ENCODE measurements around the gene COL28A1. TPM values are rescaled to one million over a fixed set of nuclear protein-coding genes. Genes with fewer than 3 reads are reported as not detected.
A peak's percentile ranks its signal among the peaks of the same experiment; 100 is the strongest.

COL28A1 gene
- total RNA-seq, 1 experiment from 2014 or later = not detected

DNA sequence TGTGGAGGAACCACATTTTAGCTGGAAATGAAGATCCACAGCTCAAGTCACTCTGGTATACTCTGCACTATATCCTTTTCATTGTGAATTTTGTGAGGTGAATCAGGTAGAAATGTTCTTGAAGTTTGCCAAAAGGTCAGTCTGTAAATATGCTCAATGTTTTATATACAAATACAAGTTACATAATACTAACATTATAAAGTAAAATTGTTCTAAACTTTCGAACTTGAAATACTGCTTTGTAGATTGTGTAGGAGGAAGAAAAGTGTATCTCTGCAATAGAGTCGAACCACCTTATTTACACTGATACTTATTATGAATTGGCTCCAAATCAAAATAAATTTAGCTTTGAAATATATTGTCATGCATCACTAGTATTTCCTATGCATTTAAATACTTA, 38.0 kb upstream of the COL28A1 start:
- H3K79me2 ChIP-seq (ENCODE audit: low read length) = peaks cover 99% of the 10 kb centered on the region
- no peaks in the 10 kb centered on the region for H3K27me3 ChIP-seq (ENCODE audit: low read length)
- no peak overlapping the region for H3K4me3 ChIP-seq (ENCODE audit: low read length)
- DNase-seq = no peak
- no peaks in the 10 kb centered on the region for H3K9me2 ChIP-seq (replicated peaks; ENCODE audit: insufficient read depth, low read length)
- H3K9ac ChIP-seq (ENCODE audit: low read length) = no peak overlapping the region
- no peak overlapping the region for H3K4me2 ChIP-seq (ENCODE audit: low read depth, low read length, poor library complexity, severe bottlenecking)
- H3K27ac ChIP-seq (ENCODE audit: low read length) = no peak overlapping the region
- H2AFZ ChIP-seq (ENCODE audit: low read length) = no peak overlapping the region
- no peaks in the 10 kb centered on the region for H4K20me1 ChIP-seq (ENCODE audit: insufficient read depth, low read depth, low read length)
- no peaks in the 10 kb centered on the region for H3K9me3 ChIP-seq (ENCODE audit: low read length)
- peaks cover 78% of the 10 kb centered on the region for H3K36me3 ChIP-seq (ENCODE audit: insufficient read depth, low read length)
- H3K4me1 ChIP-seq (ENCODE audit: low read length) = peaks cover 40% of the 10 kb centered on the region

DNA sequence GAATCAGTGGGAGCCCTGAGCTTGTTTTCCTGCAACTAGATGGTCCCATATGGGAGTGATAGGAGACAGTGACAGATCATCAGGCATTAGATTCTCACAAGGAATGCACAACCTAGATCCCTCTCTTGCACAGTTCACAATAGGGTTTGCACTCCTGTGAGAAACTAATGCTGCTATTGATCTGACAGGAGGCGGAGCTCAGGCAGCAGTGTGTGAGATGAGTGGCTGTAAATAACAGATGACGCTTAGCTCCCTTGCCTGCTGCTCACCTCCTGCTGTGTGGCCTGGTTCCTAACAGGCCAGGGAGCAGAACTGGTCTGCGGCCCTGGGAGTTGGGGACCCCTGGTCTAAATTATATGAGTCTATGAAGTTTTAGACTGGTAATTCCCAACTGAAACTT, 34.9 kb upstream of the COL28A1 start:
- no peak for DNase-seq
- no peaks in the 10 kb centered on the region for H3K9me3 ChIP-seq (ENCODE audit: low read length)
- H3K4me2 ChIP-seq (ENCODE audit: low read depth, low read length, poor library complexity, severe bottlenecking) = peak overlapping the region; percentile 84
- H3K27me3 ChIP-seq (ENCODE audit: low read length) = no peaks in the 10 kb centered on the region
- H3K36me3 ChIP-seq (ENCODE audit: insufficient read depth, low read length) = peaks cover 58% of the 10 kb centered on the region
- H3K9me2 ChIP-seq (replicated peaks; ENCODE audit: insufficient read depth, low read length) = no peaks in the 10 kb centered on the region
- H3K4me3 ChIP-seq (ENCODE audit: low read length) = no peak overlapping the region
- H3K79me2 ChIP-seq (ENCODE audit: low read length) = peaks cover 84% of the 10 kb centered on the region
- no peaks in the 10 kb centered on the region for H4K20me1 ChIP-seq (ENCODE audit: insufficient read depth, low read depth, low read length)
- H3K9ac ChIP-seq (ENCODE audit: low read length) = no peak overlapping the region
- H3K4me1 ChIP-seq (ENCODE audit: low read length) = peaks cover 28% of the 10 kb centered on the region
- H3K27ac ChIP-seq (ENCODE audit: low read length) = no peak overlapping the region
- no peak overlapping the region for H2AFZ ChIP-seq (ENCODE audit: low read length)

DNA sequence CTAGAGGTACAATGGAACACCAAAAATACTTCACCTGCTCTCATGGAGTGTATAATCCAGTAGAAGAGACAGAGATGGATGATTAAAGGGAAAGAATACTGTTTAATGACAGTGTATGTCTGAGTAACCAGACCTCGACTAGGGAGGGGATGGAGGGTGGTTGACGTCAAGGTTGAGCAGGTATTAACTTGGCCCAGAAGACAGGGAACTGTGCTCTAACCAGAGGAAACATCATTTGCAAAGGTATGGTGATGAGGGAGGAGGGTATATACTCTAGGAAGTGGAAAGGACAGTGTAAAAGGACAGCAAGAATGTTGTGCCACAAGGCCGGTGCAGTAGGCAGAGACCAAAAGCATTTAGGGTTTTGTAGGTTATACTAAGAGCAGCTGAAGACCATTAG, 33.9 kb upstream of the COL28A1 start:
- H3K36me3 ChIP-seq (ENCODE audit: insufficient read depth, low read length) = peaks cover 50% of the 10 kb centered on the region
- peak overlapping the region; percentile 91 for H3K9ac ChIP-seq (ENCODE audit: low read length)
- H3K4me3 ChIP-seq (ENCODE audit: low read length) = peak overlapping the region; percentile 88
- peaks cover 28% of the 10 kb centered on the region for H3K4me1 ChIP-seq (ENCODE audit: low read length)
- no peaks in the 10 kb centered on the region for H3K9me2 ChIP-seq (replicated peaks; ENCODE audit: insufficient read depth, low read length)
- no peaks in the 10 kb centered on the region for H3K9me3 ChIP-seq (ENCODE audit: low read length)
- DNase-seq = peak; percentile 49
- no peaks in the 10 kb centered on the region for H3K27me3 ChIP-seq (ENCODE audit: low read length)
- peak overlapping the region; percentile 86 for H3K27ac ChIP-seq (ENCODE audit: low read length)
- H2AFZ ChIP-seq (ENCODE audit: low read length) = no peak overlapping the region
- peak overlapping the region; percentile 84 for H3K4me2 ChIP-seq (ENCODE audit: low read depth, low read length, poor library complexity, severe bottlenecking)
- peaks cover 75% of the 10 kb centered on the region for H3K79me2 ChIP-seq (ENCODE audit: low read length)
- no peaks in the 10 kb centered on the region for H4K20me1 ChIP-seq (ENCODE audit: insufficient read depth, low read depth, low read length)

DNA sequence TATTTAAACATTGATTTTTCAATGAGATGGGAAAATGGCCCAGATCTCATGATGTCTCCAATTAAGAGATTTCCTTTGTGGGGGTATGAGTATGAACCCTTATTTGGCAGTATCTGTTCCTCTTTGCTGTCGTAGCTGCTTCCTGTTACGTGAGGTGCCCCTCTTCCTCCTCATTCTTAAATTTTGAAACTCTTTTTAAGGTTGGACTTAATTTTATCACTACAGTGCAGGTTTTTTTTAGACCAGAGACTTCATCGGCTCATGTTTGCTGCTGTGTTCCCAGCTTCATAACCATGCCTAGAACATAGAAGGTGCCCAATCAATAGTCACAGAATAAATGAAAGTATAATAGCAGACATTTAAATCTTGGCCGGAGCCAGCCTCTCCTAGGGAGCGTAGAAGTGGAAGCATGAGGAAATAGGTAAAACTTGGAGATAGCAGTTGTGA, 33.4 kb upstream of the COL28A1 start:
- H3K4me2 ChIP-seq (ENCODE audit: low read depth, low read length, poor library complexity, severe bottlenecking) = peak overlapping the region; percentile 84
- H3K4me1 ChIP-seq (ENCODE audit: low read length) = peaks cover 28% of the 10 kb centered on the region
- peak overlapping the region; percentile 91 for H3K9ac ChIP-seq (ENCODE audit: low read length)

DNA sequence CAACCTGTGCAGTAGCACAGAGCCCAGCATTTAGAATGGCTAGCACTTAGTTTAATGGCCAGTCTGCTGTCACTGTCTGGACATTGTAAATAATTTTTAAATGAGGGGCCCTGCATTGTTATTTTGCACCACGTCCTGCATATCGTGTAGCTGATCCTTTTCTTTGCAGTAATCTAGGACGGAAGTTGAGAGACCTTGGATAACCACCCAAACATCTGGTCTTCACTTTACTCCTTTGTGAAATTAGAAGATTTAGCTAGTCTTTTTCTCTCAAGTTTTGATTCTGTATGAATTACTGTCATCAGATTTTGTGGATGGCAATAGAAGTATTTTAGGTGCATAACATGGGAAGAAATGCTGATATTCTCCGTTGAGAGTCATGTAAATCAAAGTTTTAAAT, 32.9 kb upstream of the COL28A1 start:
- peaks cover 65% of the 10 kb centered on the region for H3K79me2 ChIP-seq (ENCODE audit: low read length)
- H3K9me3 ChIP-seq (ENCODE audit: low read length) = no peaks in the 10 kb centered on the region
- DNase-seq = no peak

More for the DNA sequence above, 33.4 kb upstream of the COL28A1 start:
- Histone ChIP-seq H3K9me2 (replicated peaks; ENCODE audit: insufficient read depth, low read length) (no peaks in the 10 kb centered on the region), H3K9me3 (ENCODE audit: low read length) (no peaks in the 10 kb centered on the region), H3K79me2 (ENCODE audit: low read length) (peaks cover 70% of the 10 kb centered on the region), H3K36me3 (ENCODE audit: insufficient read depth, low read length) (peaks cover 45% of the 10 kb centered on the region), H2AFZ (ENCODE audit: low read length) (no peak overlapping the region), H3K27me3 (ENCODE audit: low read length) (no peaks in the 10 kb centered on the region), H4K20me1 (ENCODE audit: insufficient read depth, low read depth, low read length) (no peaks in the 10 kb centered on the region), H3K4me3 (ENCODE audit: low read length) (peak overlapping the region; percentile 88), H3K27ac (ENCODE audit: low read length) (peak overlapping the region; percentile 86)
- peak; percentile 90 for DNase-seq

DNA sequence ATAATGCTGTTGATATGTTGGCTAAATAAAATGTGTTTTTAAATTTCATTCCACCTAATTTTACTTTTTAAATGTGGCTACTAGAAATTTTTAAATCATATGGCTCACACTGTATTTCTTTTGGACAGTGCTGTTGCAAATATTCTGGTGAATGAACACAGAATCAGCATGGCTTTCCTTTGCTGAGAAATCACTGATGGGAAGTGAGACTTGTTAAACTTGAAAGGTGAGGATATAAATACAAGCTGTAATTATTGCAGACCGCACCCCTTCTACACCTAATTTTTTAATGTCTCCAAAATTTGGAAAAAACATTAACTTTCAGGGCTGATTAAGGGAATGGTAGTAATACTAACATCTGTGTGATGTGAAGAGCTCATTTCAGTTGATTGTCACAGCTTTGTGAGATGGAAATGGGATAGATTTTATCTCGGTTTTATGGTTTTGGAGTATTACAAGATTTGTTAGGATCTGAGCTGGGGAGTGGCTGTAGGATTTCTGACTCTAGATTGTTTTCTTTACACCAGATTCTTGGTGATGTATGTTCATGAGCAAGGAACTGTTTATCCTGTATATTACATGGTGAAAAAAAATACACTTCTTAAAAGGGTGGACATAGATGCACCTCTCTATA, 32.3 kb upstream of the COL28A1 start:
- DNase-seq = peak; percentile 72
- H4K20me1 ChIP-seq (ENCODE audit: insufficient read depth, low read depth, low read length) = no peaks in the 10 kb centered on the region
- peaks cover 36% of the 10 kb centered on the region for H3K36me3 ChIP-seq (ENCODE audit: insufficient read depth, low read length)
- no peak overlapping the region for H2AFZ ChIP-seq (ENCODE audit: low read length)
- H3K9ac ChIP-seq (ENCODE audit: low read length) = peak overlapping the region; percentile 91
- peaks cover 28% of the 10 kb centered on the region for H3K4me1 ChIP-seq (ENCODE audit: low read length)
- peak overlapping the region; percentile 86 for H3K27ac ChIP-seq (ENCODE audit: low read length)
- H3K79me2 ChIP-seq (ENCODE audit: low read length) = peaks cover 59% of the 10 kb centered on the region
- H3K4me3 ChIP-seq (ENCODE audit: low read length) = peak overlapping the region; percentile 88
- H3K9me3 ChIP-seq (ENCODE audit: low read length) = no peaks in the 10 kb centered on the region
- no peaks in the 10 kb centered on the region for H3K9me2 ChIP-seq (replicated peaks; ENCODE audit: insufficient read depth, low read length)
- H3K4me2 ChIP-seq (ENCODE audit: low read depth, low read length, poor library complexity, severe bottlenecking) = peak overlapping the region; percentile 84
- H3K27me3 ChIP-seq (ENCODE audit: low read length) = no peaks in the 10 kb centered on the region

More for the DNA sequence above, 32.9 kb upstream of the COL28A1 start:
- Histone ChIP-seq H3K27me3 (ENCODE audit: low read length) (no peaks in the 10 kb centered on the region), H3K9me2 (replicated peaks; ENCODE audit: insufficient read depth, low read length) (no peaks in the 10 kb centered on the region), H3K4me3 (ENCODE audit: low read length) (peak overlapping the region; percentile 88), H4K20me1 (ENCODE audit: insufficient read depth, low read depth, low read length) (no peaks in the 10 kb centered on the region), H3K36me3 (ENCODE audit: insufficient read depth, low read length) (peaks cover 40% of the 10 kb centered on the region), H2AFZ (ENCODE audit: low read length) (no peak overlapping the region), H3K27ac (ENCODE audit: low read length) (peak overlapping the region; percentile 86), H3K4me1 (ENCODE audit: low read length) (peaks cover 28% of the 10 kb centered on the region), H3K9ac (ENCODE audit: low read length) (peak overlapping the region; percentile 91), H3K4me2 (ENCODE audit: low read depth, low read length, poor library complexity, severe bottlenecking) (peak overlapping the region; percentile 84)

DNA sequence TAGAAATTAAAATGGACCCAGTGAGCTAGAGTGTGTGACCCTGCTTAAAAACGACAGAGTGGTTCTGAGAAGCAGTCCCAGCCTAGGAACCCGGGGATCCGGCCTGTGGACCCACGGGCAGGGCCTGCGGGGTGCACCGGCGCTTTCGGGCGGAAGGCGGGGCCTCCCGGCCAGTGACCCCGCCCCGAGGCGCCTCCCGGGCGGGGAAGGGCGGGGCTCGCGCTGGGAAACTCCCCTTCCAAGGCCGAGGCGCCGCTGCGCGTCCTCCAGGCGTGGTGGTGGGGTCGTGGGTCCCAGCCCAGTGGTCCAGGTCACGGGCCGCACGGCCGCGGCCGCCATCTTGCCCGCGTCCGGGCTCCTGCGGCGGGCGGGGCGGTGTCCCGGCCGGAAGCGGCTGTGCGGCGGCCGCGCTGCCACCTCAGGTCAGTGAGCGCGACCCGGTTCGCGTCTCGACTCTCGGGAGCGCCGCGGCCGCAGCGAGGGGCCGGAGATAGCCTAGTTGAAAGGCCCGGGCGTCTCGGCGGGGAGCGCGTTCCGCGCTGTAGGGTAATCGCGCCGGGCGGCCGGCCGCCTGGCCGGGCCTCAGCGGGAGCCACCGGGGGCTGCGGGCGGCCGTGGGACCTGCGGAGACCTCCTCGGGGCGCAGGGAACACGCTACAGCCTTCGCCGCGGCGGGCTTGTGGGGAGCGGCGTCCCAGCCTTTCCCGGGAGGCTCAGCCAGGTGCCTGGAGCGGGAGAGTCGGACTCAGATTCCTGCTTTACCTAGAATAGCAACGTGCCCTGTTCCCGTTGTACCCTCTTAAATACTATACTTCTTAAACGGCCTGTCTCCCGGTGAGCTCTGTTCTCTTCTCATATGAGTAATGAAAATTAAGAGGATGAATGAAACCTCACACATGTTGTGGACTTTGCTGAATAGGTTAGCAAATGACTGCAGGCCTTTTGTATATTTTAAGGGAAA, 31.3 kb upstream of the COL28A1 start, which contains the start of gene MIOS:
TSS of gene MIOS (plus strand) at position 234 of the 961 bp plus-strand sequence. CDS start 5,592 bp downstream, outside the sequence.
- Histone ChIP-seq H3K9me3 (ENCODE audit: low read length) (no peaks in the 10 kb centered on the region), H3K27ac (ENCODE audit: low read length) (peak within 1 kb of the TSS; percentile 86), H3K36me3 (ENCODE audit: insufficient read depth, low read length) (peaks cover 25% of the 10 kb centered on the region), H4K20me1 (ENCODE audit: insufficient read depth, low read depth, low read length) (no peaks in the 10 kb centered on the region), H3K4me2 (ENCODE audit: low read depth, low read length, poor library complexity, severe bottlenecking) (peak within 1 kb of the TSS; percentile 84), H3K4me3 (ENCODE audit: low read length) (peak within 1 kb of the TSS; percentile 88), H3K9me2 (replicated peaks; ENCODE audit: insufficient read depth, low read length) (no peaks in the 10 kb centered on the region), H3K9ac (ENCODE audit: low read length) (peak within 1 kb of the TSS; percentile 91), H3K79me2 (ENCODE audit: low read length) (peaks cover 48% of the 10 kb centered on the region), H2AFZ (ENCODE audit: low read length) (peak within 1 kb of the TSS; percentile 85), H3K4me1 (ENCODE audit: low read length) (peaks cover 28% of the 10 kb centered on the region), H3K27me3 (ENCODE audit: low read length) (no peaks in the 10 kb centered on the region)
- peak; percentile 93 for DNase-seq

Data from Karpas-422 (cell line).